ENCODE data around the gene NCR1.
"Not testable (repeated sequence)": the region's sequence is repeated elsewhere in the genome, so short reads cannot be mapped to it uniquely, and the experiment has no call there.

GRCh38 chr19:54858476-54858875 lies 47.5 kb upstream of the NCR1 start:
- not testable (repeated sequence) for TF ChIP-seq EZH2, EZH2phosphoT487, CTCF (IDR thresholded peaks at IDR 0.05)
